H1 (cell line): ENCODE measurements around the gene ERP29. TPM values are rescaled to one million over a fixed set of nuclear protein-coding genes. Genes with fewer than 3 reads are reported as not detected.

Experiments
- CTCF ChIA-PET: fragments of 300-600 bp; sonication (Branson Sonifier 250); formaldehyde crosslinking; loops from one replicate; lab custom pipeline; 2021; ENCODE audit not compliant: partially characterized antibody; lab: Charles Lee
- POLR2A ChIA-PET: fragments of 300-600 bp; sonication (Branson Sonifier 250); formaldehyde crosslinking; loops from one replicate; lab custom pipeline; 2021; ENCODE audit warnings: inconsistent platforms; ENCODE audit not compliant: partially characterized antibody; lab: Charles Lee
- DNase-seq, 2 experiments: peaks; one replicate each; pipeline versions ENCODE4 v3.0.0 to v3.0.0-alpha.2; 2010 to 2022; ENCODE audit warnings: low spot score in 2 of 2, low read depth in 1 of 2, mixed read lengths in 1 of 2
- FAIRE-seq: peaks from 2 replicates; lab custom pipeline; 2011; peaks lifted over from hg19 to GRCh38; lab: Jason Lieb, UNC
- H2AFZ ChIP-seq: 2 replicates; pipeline ENCODE4 v1.8.1; 2012; ENCODE audit warnings: low read length, inconsistent platforms
- H2AK5ac ChIP-seq: 2 replicates; pipeline ENCODE4 v1.6.1; 2013; ENCODE audit warnings: low read depth, low read length
- H2BK120ac ChIP-seq: replicated peaks from 2 replicates; pipeline ENCODE3; 2013; ENCODE audit warnings: low read depth, low read length, inconsistent platforms
- H2BK12ac ChIP-seq: 2 replicates; pipeline ENCODE4 v1.6.1; 2013; ENCODE audit warnings: low read depth, low read length
- H2BK15ac ChIP-seq: 2 replicates; pipeline ENCODE4 v1.6.1; 2013; ENCODE audit warnings: low read length
- H2BK20ac ChIP-seq: 2 replicates; pipeline ENCODE4 v1.6.1; 2013; ENCODE audit warnings: low read length
- H2BK5ac ChIP-seq: 2 replicates; pipeline ENCODE4 v1.6.1; 2013; ENCODE audit warnings: low read depth, low read length
- H3K14ac ChIP-seq: 2 replicates; pipeline ENCODE4 v1.6.1; 2013; ENCODE audit warnings: inconsistent platforms; ENCODE audit not compliant: insufficient read length
- H3K18ac ChIP-seq: 2 replicates; pipeline ENCODE4 v1.6.1; 2013; ENCODE audit warnings: low read length; ENCODE audit errors: extremely low read depth
- H3K23ac ChIP-seq: 2 replicates; pipeline ENCODE4 v1.6.1; 2013; ENCODE audit warnings: inconsistent platforms; ENCODE audit not compliant: insufficient read length
- H3K23me2 ChIP-seq: 2 replicates; pipeline ENCODE4 v1.6.1; 2013; ENCODE audit warnings: low read depth, low read length
- H3K27ac ChIP-seq: 2 replicates; pipeline ENCODE4 v1.6.1; 2011; ENCODE audit warnings: low read depth, low read length, inconsistent platforms
- H3K27me3 ChIP-seq, 4 experiments: replicated peaks in 1 of 4; 1 replicate in 1 of 4; 2 replicates in 3 of 4; pipeline versions ENCODE4 v1.6.1 to v1.8.1; 2011 to 2013; ENCODE audit warnings: low read length in 3 of 4, mild to moderate bottlenecking in 3 of 4, inconsistent platforms in 2 of 4, mixed read lengths in 2 of 4, moderate library complexity in 1 of 4; ENCODE audit not compliant: control insufficient read depth in 3 of 4, insufficient read depth in 3 of 4; ENCODE audit errors: extremely low read depth in 1 of 4
- H3K36me3 ChIP-seq, 4 experiments: 2 replicates each; pipeline versions ENCODE4 v1.6.1 to v1.8.1; 2011 to 2013; ENCODE audit warnings: mild to moderate bottlenecking in 4 of 4, low read length in 3 of 4, moderate library complexity in 2 of 4, control low read depth in 1 of 4, inconsistent platforms in 1 of 4; ENCODE audit not compliant: insufficient read depth in 4 of 4, control insufficient read depth in 2 of 4
- H3K4ac ChIP-seq: replicated peaks from 2 replicates; pipeline ENCODE3; 2013; ENCODE audit warnings: low read length, low read depth, mixed read lengths, inconsistent platforms; ENCODE audit not compliant: insufficient read length
- H3K4me1 ChIP-seq, 4 experiments: replicated peaks in 1 of 4; 1 replicate in 1 of 4; 2 replicates in 3 of 4; pipeline versions ENCODE4 v1.6.1 to v1.8.1; 2011 to 2013; ENCODE audit warnings: low read length in 3 of 4, inconsistent platforms in 2 of 4, mixed read lengths in 1 of 4; ENCODE audit not compliant: insufficient read depth in 4 of 4, control insufficient read depth in 3 of 4
- H3K4me2 ChIP-seq, 2 experiments: 2 replicates each; pipeline versions ENCODE4 v1.6.1 to v1.8.1; 2011 to 2013; ENCODE audit warnings: low read depth in 2 of 2, low read length in 2 of 2, control low read depth in 1 of 2, inconsistent platforms in 1 of 2, mild to moderate bottlenecking in 1 of 2; ENCODE audit not compliant: insufficient read depth in 1 of 2
- H3K4me3 ChIP-seq, 4 experiments: fragments of 200-600, 300-600 bp in 1 of 4; sonication (generic), shearing (Covaris generic), sonication (Bioruptor Twin) in 1 of 4; 2 replicates each; pipeline versions ENCODE4 v1.5.1 to v1.8.1; 2011 to 2016; ENCODE audit warnings: low read length in 4 of 4, low read depth in 3 of 4, control low read depth in 2 of 4, inconsistent platforms in 2 of 4, mild to moderate bottlenecking in 2 of 4, mixed read lengths in 1 of 4, moderate library complexity in 1 of 4; ENCODE audit not compliant: insufficient read depth in 2 of 4; ENCODE audit errors: extremely low read depth in 1 of 4
- H3K56ac ChIP-seq: replicated peaks from 2 replicates; pipeline ENCODE3; 2013; ENCODE audit warnings: low read depth, mild to moderate bottlenecking, mixed read lengths, low read length, inconsistent platforms; ENCODE audit not compliant: insufficient read length
- H3K79me1 ChIP-seq: 2 replicates; pipeline ENCODE4 v1.6.1; 2013; ENCODE audit warnings: low read depth, low read length, control low read depth
- H3K79me2 ChIP-seq, 2 experiments: 2 replicates each; pipeline versions ENCODE4 v1.6.1 to v1.8.1; 2012 to 2013; ENCODE audit warnings: low read length in 2 of 2, mild to moderate bottlenecking in 2 of 2, inconsistent platforms in 1 of 2; ENCODE audit not compliant: insufficient read depth in 2 of 2, control insufficient read depth in 1 of 2
- H3K9ac ChIP-seq, 4 experiments: replicated peaks in 1 of 4; 1 replicate in 1 of 4; 2 replicates in 3 of 4; pipeline versions ENCODE4 v1.6.1 to v1.8.1; 2011 to 2013; ENCODE audit warnings: low read depth in 3 of 4, low read length in 3 of 4, control low read depth in 2 of 4, mild to moderate bottlenecking in 2 of 4, moderate library complexity in 2 of 4, inconsistent platforms in 1 of 4; ENCODE audit errors: extremely low read depth in 1 of 4
- H3K9me3 ChIP-seq, 2 experiments: 2 replicates each; pipeline versions ENCODE4 v1.6.1 to v1.8.1; 2012 to 2013; ENCODE audit warnings: mild to moderate bottlenecking in 2 of 2, moderate library complexity in 2 of 2, control low read depth in 1 of 2, inconsistent platforms in 1 of 2, low read depth in 1 of 2, low read length in 1 of 2, mixed read lengths in 1 of 2; ENCODE audit not compliant: insufficient read depth in 2 of 2
- H4K20me1 ChIP-seq, 2 experiments: replicated peaks in 1 of 2; 2 replicates each; pipeline versions ENCODE3 to v1.8.1; 2011 to 2013; ENCODE audit warnings: inconsistent platforms in 2 of 2, low read length in 2 of 2, mild to moderate bottlenecking in 1 of 2; ENCODE audit not compliant: insufficient read depth in 2 of 2, control insufficient read depth in 1 of 2
- H4K5ac ChIP-seq: 2 replicates; pipeline ENCODE4 v1.6.1; 2013; ENCODE audit warnings: low read length, low read depth, mixed read lengths, inconsistent platforms; ENCODE audit not compliant: insufficient read length
- H4K8ac ChIP-seq: 2 replicates; pipeline ENCODE4 v1.8.0; 2013; ENCODE audit warnings: mild to moderate bottlenecking, moderate library complexity, low read length, inconsistent platforms; ENCODE audit not compliant: insufficient read depth; ENCODE audit errors: extremely low read depth
- H4K91ac ChIP-seq: replicated peaks from 2 replicates; pipeline ENCODE3; 2013; ENCODE audit warnings: low read length, mixed read lengths, inconsistent platforms; ENCODE audit not compliant: insufficient read length
- ASH2L ChIP-seq: fragments of 200-600, 300-600 bp; sonication (generic); IDR thresholded peaks from one replicate; pipeline ENCODE4 v1.7.1; 2017; ENCODE audit warnings: low read length
- CBX8 ChIP-seq: fragments of 300-800, 300-1000 bp; sonication (generic); IDR thresholded peaks from 2 replicates; pipeline ENCODE4 v1.7.1; 2016; ENCODE audit warnings: low read depth, low read length, borderline replicate concordance
- FOSL1 ChIP-seq: IDR thresholded peaks from 2 replicates; pipeline ENCODE4 v1.6.1; 2011; ENCODE audit warnings: mild to moderate bottlenecking, low read depth, low read length, moderate library complexity; ENCODE audit not compliant: insufficient read depth
- KDM5A ChIP-seq: fragments of 200-600 bp; IDR thresholded peaks from 2 replicates; pipeline ENCODE4 v1.7.1; 2012; ENCODE audit warnings: mild to moderate bottlenecking, low read length, inconsistent platforms, mixed read lengths
- MAX ChIP-seq: IDR thresholded peaks from 2 replicates; pipeline ENCODE4 v1.6.1; 2012; ENCODE audit warnings: inconsistent platforms
- NRF1 ChIP-seq: IDR thresholded peaks from 2 replicates; pipeline ENCODE4 v1.6.1; 2011; ENCODE audit warnings: mild to moderate bottlenecking, low read depth, low read length, improper control_type of control experiment
- SRF ChIP-seq: IDR thresholded peaks from 2 replicates; pipeline ENCODE4 v1.6.1; 2011; ENCODE audit warnings: mild to moderate bottlenecking, low read depth, low read length, moderate library complexity
- TBP ChIP-seq: IDR thresholded peaks from 2 replicates; pipeline ENCODE4 v1.6.1; 2011; ENCODE audit warnings: low read depth, low read length, improper control_type of control experiment
- ZNF274 ChIP-seq: IDR thresholded peaks from 2 replicates; pipeline ENCODE4 v1.7.0; 2012; ENCODE audit warnings: low read length, borderline replicate concordance; ENCODE audit errors: extremely low read depth
- WGBS, 2 experiments: shearing (Covaris generic) in 1 of 2; methylation state at CpG; one replicate each; pipeline versions ENCODE4 v1.1.6 to v1.1.7; 2013 to 2015; ENCODE audit warnings: low lambda C conversion rate in 2 of 2, mixed read lengths in 2 of 2, inconsistent platforms in 1 of 2, low coverage in 1 of 2, missing lambda C conversion rate in 1 of 2; ENCODE audit not compliant: insufficient replicate concordance in 2 of 2, insufficient coverage in 1 of 2, insufficient read length in 1 of 2; ENCODE audit errors: extremely low coverage in 1 of 2, missing lambda C conversion rate in 1 of 2; 5-methylcytosine and 5-hydroxymethylcytosine counted together
- polyA plus RNA-seq, 7 experiments: library from polyadenylated mRNA; depleted of rRNA in 3 of 7; stranded (reverse) in 5 of 7; unstranded in 2 of 7; fragments of >200 nt in 5 of 7; fragments of 200-250 nt in 2 of 7; gene quantifications; 1 replicate in 5 of 7; 2 replicates in 1 of 7; 4 replicates in 1 of 7; pipeline versions ENCODE4 v1.2.1 to v1.2.3, GENCODE V29; 2011 to 2013; ENCODE audit warnings: missing spikeins in 2 of 7, mixed read lengths in 2 of 7
- total RNA-seq: library from RNA; stranded (reverse); fragmentation: NEBNext Ultra II Directional; extraction: Animal tissue kit (Norgen Biotek cat#: 25700); gene quantifications from 2 replicates; pipeline ENCODE4 v1.2.1, GENCODE V29; 2021

ERP29 gene
- total and polyA plus RNA-seq, 2 of the 8 experiments (the other 6 are each of a cell fraction or from before 2014, with no cell fraction given): 88.7 to 171 TPM

DNA sequence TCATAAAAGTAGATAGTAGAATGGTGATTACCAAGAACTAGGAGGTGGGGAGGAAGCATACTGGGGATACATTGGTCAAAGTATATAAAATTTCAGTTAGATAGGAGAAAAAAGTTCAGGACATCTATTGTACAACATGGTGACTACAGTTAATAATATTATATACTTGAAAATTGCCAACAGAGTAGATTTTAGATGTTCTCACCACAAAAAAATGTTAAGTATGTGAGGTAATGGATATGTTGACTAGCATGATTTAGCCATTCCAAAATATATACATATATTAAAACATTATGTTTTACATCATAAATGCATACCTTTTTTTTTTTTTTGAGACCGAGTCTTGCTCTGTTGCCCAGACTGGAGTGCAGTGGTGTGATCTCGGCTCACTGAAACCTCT is 31.2 kb upstream of the ERP29 start:
- Histone ChIP-seq H3K23ac (no peak overlapping the region), H2BK12ac (no peak overlapping the region), H3K4me3 (no peak overlapping the region), H3K79me2 (no peaks in the 10 kb centered on the region), H3K56ac (no peak overlapping the region), H3K14ac (no peak overlapping the region), H3K4me1 (no peaks in the 10 kb centered on the region), H4K5ac (no peak overlapping the region), H3K27ac (no peak overlapping the region), H2AFZ (no peak overlapping the region), H3K4me2 (no peak overlapping the region), H2BK120ac (no peak overlapping the region), H3K23me2 (no peaks in the 10 kb centered on the region), H3K36me3 (no peaks in the 10 kb centered on the region), H3K27me3 (no peaks in the 10 kb centered on the region), H3K79me1 (no peaks in the 10 kb centered on the region), H4K20me1 (no peaks in the 10 kb centered on the region), H2AK5ac (no peak overlapping the region), H4K8ac (no peak overlapping the region), H2BK15ac (no peak overlapping the region), H2BK20ac (no peak overlapping the region), H2BK5ac (no peak overlapping the region), H4K91ac (no peak overlapping the region), H3K9me3 (no peaks in the 10 kb centered on the region), H3K18ac (no peak overlapping the region), H3K9ac (no peak overlapping the region), H3K4ac (no peak overlapping the region)
- DNase-seq: no peak
- FAIRE-seq: no peak
- TF ChIP-seq CBX8 (no peak), FOSL1 (no peak), ZNF274 (no peak), TBP (no peak), ASH2L (no peak), KDM5A (no peak), SRF (no peak), MAX (no peak), NRF1 (no peak)
- ChIA-PET POLR2A (interaction anchor here (0.7 to 2.2 kb wide), 2 partner anchors 42 to 190 kb away, joined by 4 to 5 read pairs; no protein-coding TSS in a partner anchor), CTCF (interaction anchor here (1.2 to 1.5 kb wide), 2 partner anchors 11 to 38 kb away, joined by 3 to 4 read pairs; no protein-coding TSS in a partner anchor)
- 90% methylated on average over 2 of the region's 2 CpGs; no CpG with 5 or more reads in 1 of the 2 experiments for WGBS, 2 experiments
